ENCODE measurements around the gene AKAP4.

- TF ChIP-seq CTCF (IDR thresholded peaks at IDR 0.05; ENCODE audit: low read depth, low read length, missing input control): no peak
- no peak for TF ChIP-seq ATF3 (IDR thresholded peaks at IDR 0.05)
- no peak for TF ChIP-seq ZBTB33 (IDR thresholded peaks at IDR 0.05)
- TF ChIP-seq GABPA (IDR thresholded peaks at IDR 0.05 in 1 of 2, conservative IDR thresholded peaks at IDR 0.05 in 1 of 2): no peak
- TF ChIP-seq RXRA (IDR thresholded peaks at IDR 0.05): no peak
- no peak for TF ChIP-seq JUND (IDR thresholded peaks at IDR 0.05)
- no peak for TF ChIP-seq TAF1 (conservative IDR thresholded peaks at IDR 0.05)
- TF ChIP-seq SP1 (IDR thresholded peaks at IDR 0.05): no peak
- no peak for TF ChIP-seq NR2F2 (IDR thresholded peaks at IDR 0.05)
- TF ChIP-seq YY1 (IDR thresholded peaks at IDR 0.05): no peak
- TF ChIP-seq FOXA2 (IDR thresholded peaks at IDR 0.05): no peak
These were observed 2.5 kb downstream of the AKAP4 start for GRCh38 chrX:50198348-50198747.

All from liver (tissue), 3 donors.